ENCODE measurements around the gene RAB3B.
"Not testable (repeated sequence)": the region's sequence is repeated elsewhere in the genome, so short reads cannot be mapped to it uniquely, and the experiment has no call there.

Gene RAB3B

GRCh38 chr1:51969038-51969705, 21.3 kb downstream of the RAB3B start:
- DNase-seq: no peak
- intact Hi-C loops (cut with DNase I; ENCODE audit: low total_unique reads): no loop called here
- Histone ChIP-seq H3K27me3 (peaks cover 0 to 10% of the 10 kb centered on the region in 2 donors), H3K27ac (no peak overlapping the region), H3K36me3 (no peaks in the 10 kb centered on the region), H3K4me1 (no peaks in the 10 kb centered on the region), H3K4me3 (no peak overlapping the region), H3K9me3 (no peaks in the 10 kb centered on the region)
- TF ChIP-seq CTCF (IDR thresholded peaks at IDR 0.05): no peak

- no peak overlapping the region for H3K27ac ChIP-seq
- no peak for DNase-seq
- H3K9me3 ChIP-seq: no peaks in the 10 kb centered on the region
- H3K4me1 ChIP-seq: no peaks in the 10 kb centered on the region
- H3K27me3 ChIP-seq: peaks cover 0 to 13% of the 10 kb centered on the region in 2 donors
- H3K36me3 ChIP-seq: no peaks in the 10 kb centered on the region
- H3K4me3 ChIP-seq: no peak overlapping the region
- no peak for TF ChIP-seq CTCF (IDR thresholded peaks at IDR 0.05)
- intact Hi-C loops (cut with DNase I; ENCODE audit: low total_unique reads): no loop called here
Observed at GRCh38 chr1:51968632-51969031, 21.9 kb downstream of the RAB3B start.

- H3K4me1 ChIP-seq; H3K36me3 ChIP-seq; H3K27ac ChIP-seq; DNase-seq; intact Hi-C loops (cut with DNase I; ENCODE audit: low total_unique reads); H3K4me3 ChIP-seq; H3K9me3 ChIP-seq: not testable (repeated sequence)
- H3K27me3 ChIP-seq: peaks cover 0 to 19% of the 10 kb centered on the region in 2 donors
Observed at GRCh38 chr1:51967213-51967791, 23.2 kb downstream of the RAB3B start.

GRCh38 chr1:51966559-51966958, 23.9 kb downstream of the RAB3B start:
- H3K36me3 ChIP-seq: no peaks in the 10 kb centered on the region
- peaks cover 0 to 21% of the 10 kb centered on the region in 2 donors for H3K27me3 ChIP-seq
- H3K9me3 ChIP-seq: no peaks in the 10 kb centered on the region
- DNase-seq: no peak
- H3K27ac ChIP-seq: no peak overlapping the region
- H3K4me1 ChIP-seq: no peaks in the 10 kb centered on the region
- no peak overlapping the region for H3K4me3 ChIP-seq
- intact Hi-C loops (cut with DNase I; ENCODE audit: low total_unique reads): no loop called here
- TF ChIP-seq CTCF (IDR thresholded peaks at IDR 0.05): no peak

- DNase-seq: no peak
- no peaks in the 10 kb centered on the region for H3K9me3 ChIP-seq
- H3K4me1 ChIP-seq: no peaks in the 10 kb centered on the region
- H3K27ac ChIP-seq: no peak overlapping the region
- H3K27me3 ChIP-seq: peaks cover 0 to 34% of the 10 kb centered on the region in 2 donors
- intact Hi-C loops (cut with DNase I; ENCODE audit: low total_unique reads): no loop called here
- H3K36me3 ChIP-seq: no peaks in the 10 kb centered on the region
- no peak for TF ChIP-seq CTCF (IDR thresholded peaks at IDR 0.05)
- H3K4me3 ChIP-seq: no peak overlapping the region
Observed at GRCh38 chr1:51964309-51964696, 26.2 kb downstream of the RAB3B start.

- TF ChIP-seq CTCF (IDR thresholded peaks at IDR 0.05): no peak
- Histone ChIP-seq H3K27me3 (peaks cover 0 to 34% of the 10 kb centered on the region in 2 donors), H3K27ac (no peak overlapping the region)
Observed at GRCh38 chr1:51963592-51964308, 26.8 kb downstream of the RAB3B start.

More at GRCh38 chr1:51963592-51964308, 26.8 kb downstream of the RAB3B start:
- no peaks in the 10 kb centered on the region for H3K36me3 ChIP-seq
- H3K9me3 ChIP-seq: no peaks in the 10 kb centered on the region
- no peaks in the 10 kb centered on the region for H3K4me1 ChIP-seq
- no peak overlapping the region for H3K4me3 ChIP-seq
- intact Hi-C loops (cut with DNase I; ENCODE audit: low total_unique reads): no loop called here
- no peak for DNase-seq
